CMK (cell line): ENCODE data around the gene SUSD4.

Source experiments
- DNase-seq: peaks from one replicate; pipeline ENCODE4 v3.0.0-alpha.2; 2010; ENCODE audit warnings: low read depth

Gene SUSD4

GRCh38 chr1:223211323-223211985, 152.5 kb downstream of the SUSD4 start:
- no peak for DNase-seq

- no peak for DNase-seq
Observed at GRCh38 chr1:223210788-223211120, 153.2 kb downstream of the SUSD4 start.

GRCh38 chr1:223209992-223210787, 153.8 kb downstream of the SUSD4 start:
- no peak for DNase-seq

GRCh38 chr1:223209293-223209898, 154.6 kb downstream of the SUSD4 start:
- DNase-seq = no peak

- no peak for DNase-seq
Observed at GRCh38 chr1:223208164-223209076, 155.6 kb downstream of the SUSD4 start.

- no peak for DNase-seq
Observed at GRCh38 chr1:223207293-223208066, 156.5 kb downstream of the SUSD4 start.

GRCh38 chr1:223204424-223204823, 159.6 kb downstream of the SUSD4 start:
- no peak for DNase-seq

GRCh38 chr1:223203694-223204093, 160.3 kb downstream of the SUSD4 start:
- no peak for DNase-seq

- DNase-seq = no peak
Observed at GRCh38 chr1:223203034-223203408, 161.0 kb downstream of the SUSD4 start.

- no peak for DNase-seq
Observed at GRCh38 chr1:223202376-223203033, 161.5 kb downstream of the SUSD4 start.

- DNase-seq = no peak
Observed at GRCh38 chr1:223201967-223202366, 162.0 kb downstream of the SUSD4 start.

- no peak for DNase-seq
Observed at GRCh38 chr1:223200903-223201302, 163.1 kb downstream of the SUSD4 start.

- no peak for DNase-seq
Observed at GRCh38 chr1:223199094-223199647, 164.8 kb downstream of the SUSD4 start.

- DNase-seq = no peak
Observed at GRCh38 chr1:223198628-223198965, 165.4 kb downstream of the SUSD4 start.

GRCh38 chr1:223197923-223198627, 165.9 kb downstream of the SUSD4 start:
- DNase-seq = no peak

GRCh38 chr1:223189903-223190724, 173.9 kb downstream of the SUSD4 start:
- DNase-seq = no peak

- DNase-seq = no peak
Observed at GRCh38 chr1:223189525-223189902, 174.5 kb downstream of the SUSD4 start.

GRCh38 chr1:223188618-223189356, 175.2 kb downstream of the SUSD4 start:
- no peak for DNase-seq

GRCh38 chr1:223186800-223187199, 177.2 kb downstream of the SUSD4 start:
- no peak for DNase-seq
